Measurements from ENCODE around the gene MTUS2. TPM values are rescaled to one million over a fixed set of nuclear protein-coding genes. Genes with fewer than 3 reads are reported as not detected.

MTUS2 gene
- total and polyA plus RNA-seq, 2 experiments from 2014 or later = 0.27 to 0.38 TPM

- H3K4me3 ChIP-seq = no peak overlapping the region
- Mint-ChIP-seq H3K27ac (no peak overlapping the region), H3K4me3 (no peak overlapping the region), H3K27me3 (ENCODE audit: insufficient read depth, low read depth, poor library complexity) (no peaks in the 10 kb centered on the region), H3K36me3 (ENCODE audit: low read depth) (no peaks in the 10 kb centered on the region), H3K9me3 (no peaks in the 10 kb centered on the region), H3K4me1 (peaks cover 11% of the 10 kb centered on the region)
- H4K20me1 ChIP-seq (replicated peaks; ENCODE audit: insufficient read depth) = no peaks in the 10 kb centered on the region
- no peak for TF ChIP-seq ZNF331 (CRISPR knock-in tag; IDR thresholded peaks at IDR 0.05; ENCODE audit: low read depth)
- no peak for TF ChIP-seq POLR2AphosphoS5 (IDR thresholded peaks at IDR 0.05; ENCODE audit: low read depth)
- TF ChIP-seq STAT1 (IDR thresholded peaks at IDR 0.05; ENCODE audit: unreplicated experiment) = no peak
- no peak for TF ChIP-seq EZH2 (IDR thresholded peaks at IDR 0.05; ENCODE audit: low read depth, unreplicated experiment)
- no peak for TF ChIP-seq EZH2phosphoT487 (IDR thresholded peaks at IDR 0.05; ENCODE audit: unreplicated experiment)
- no peak for TF ChIP-seq CREB1 (CRISPR knock-in tag; IDR thresholded peaks at IDR 0.05; ENCODE audit: low read depth)
- no peak for TF ChIP-seq CTCF (conservative IDR thresholded peaks at IDR 0.05; ENCODE audit: low read depth in 2 of 2)
- TF ChIP-seq ZNF462 (CRISPR knock-in tag; IDR thresholded peaks at IDR 0.05) = no peak
- H3F3A ChIP-seq (replicated peaks; ENCODE audit: low read depth) = no peaks in the 10 kb centered on the region
- H3K36me3 ChIP-seq (ENCODE audit: insufficient read depth) = no peaks in the 10 kb centered on the region
- no peak for ATAC-seq
- no peak overlapping the region for H3K4me2 ChIP-seq
- H2AFZ ChIP-seq = no peak overlapping the region
- H3K27me3 ChIP-seq (ENCODE audit: insufficient read depth) = no peaks in the 10 kb centered on the region
- H3K79me2 ChIP-seq (replicated peaks; ENCODE audit: insufficient read depth) = no peaks in the 10 kb centered on the region
- H3K9me2 ChIP-seq (ENCODE audit: insufficient read depth) = no peaks in the 10 kb centered on the region
- H3K27ac ChIP-seq (ENCODE audit: low read depth) = no peak overlapping the region
- H3K4me1 ChIP-seq (ENCODE audit: insufficient read depth) = peaks cover 10% of the 10 kb centered on the region; the same call in 1 of the 2 replicates
- DNase-seq (ENCODE audit: low spot score) = no peak
Measured at GRCh38 chr13:29405401-29405800, 585.3 kb downstream of the MTUS2 start.
